Forelimb muscle (tissue), 1 donor: ENCODE data around the gene FAM181A. TPM values are rescaled to one million over a fixed set of nuclear protein-coding genes. Genes with fewer than 3 reads are reported as not detected.

Source experiments
- DNase-seq: peaks from one replicate; pipeline ENCODE4 v3.0.0-alpha.2; 2013; ENCODE audit warnings: low read depth
- polyA plus RNA-seq: library from polyadenylated mRNA; unstranded; fragments of 120-200 nt; gene quantifications from one replicate; pipeline ENCODE4 v1.2.1, GENCODE V29; 2013; ENCODE audit not compliant: insufficient read length

Gene FAM181A
- polyA plus RNA-seq, 1 donor: not detected

- DNase-seq: no peak
Measured at GRCh38 chr14:93903342-93904184, 23.6 kb upstream of the FAM181A start.

- DNase-seq: no peak
Measured at GRCh38 chr14:93905623-93906022, 21.5 kb upstream of the FAM181A start.

DNA sequence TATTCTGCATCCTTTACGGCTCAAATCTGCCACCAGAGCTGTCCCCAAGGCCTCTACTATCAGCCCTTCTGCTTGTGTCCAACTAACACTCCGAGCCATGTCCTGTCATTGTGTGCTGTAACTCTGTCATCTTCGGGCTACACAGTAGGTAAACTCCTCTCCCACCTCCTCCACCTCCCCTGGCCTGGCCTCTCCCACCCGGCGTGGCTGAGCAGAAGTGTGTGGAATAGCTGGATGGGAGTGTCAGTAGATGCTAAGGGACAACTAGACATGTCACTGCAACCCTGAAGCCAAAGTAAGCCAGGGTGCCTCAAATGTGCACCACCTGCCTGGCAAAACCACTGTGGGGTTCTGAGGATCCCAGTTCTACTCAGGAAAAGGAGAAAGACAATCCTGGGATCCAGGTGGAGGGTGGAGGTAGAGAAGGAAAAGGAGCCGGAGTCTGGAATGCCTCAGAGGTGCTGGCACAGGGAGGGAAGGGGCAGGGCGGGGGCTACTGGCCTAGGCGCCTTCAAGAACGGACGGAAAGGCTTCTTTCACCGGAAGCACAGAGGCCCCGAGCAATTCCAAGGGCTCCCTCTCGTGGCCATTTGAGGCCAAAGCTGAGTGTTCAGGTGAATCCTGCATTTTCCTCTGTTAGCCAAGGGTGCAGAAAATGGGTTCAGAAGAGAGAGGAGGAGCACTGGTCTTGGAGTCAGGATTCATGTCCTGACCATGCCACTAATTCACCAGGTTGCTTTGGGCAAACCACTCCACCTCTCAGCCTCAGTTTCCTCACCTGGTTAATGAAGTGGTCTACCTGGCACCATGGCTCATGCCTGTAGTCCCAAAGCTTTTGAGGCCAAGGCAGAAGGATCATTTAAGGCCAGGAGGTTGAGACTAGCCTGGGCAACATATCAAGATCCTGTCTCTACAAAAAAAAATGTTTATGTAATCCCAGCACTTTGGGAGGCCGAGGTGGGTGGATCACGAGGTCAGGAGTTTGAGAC lies 20.5 kb upstream of the FAM181A start:
- DNase-seq: no peak

DNA sequence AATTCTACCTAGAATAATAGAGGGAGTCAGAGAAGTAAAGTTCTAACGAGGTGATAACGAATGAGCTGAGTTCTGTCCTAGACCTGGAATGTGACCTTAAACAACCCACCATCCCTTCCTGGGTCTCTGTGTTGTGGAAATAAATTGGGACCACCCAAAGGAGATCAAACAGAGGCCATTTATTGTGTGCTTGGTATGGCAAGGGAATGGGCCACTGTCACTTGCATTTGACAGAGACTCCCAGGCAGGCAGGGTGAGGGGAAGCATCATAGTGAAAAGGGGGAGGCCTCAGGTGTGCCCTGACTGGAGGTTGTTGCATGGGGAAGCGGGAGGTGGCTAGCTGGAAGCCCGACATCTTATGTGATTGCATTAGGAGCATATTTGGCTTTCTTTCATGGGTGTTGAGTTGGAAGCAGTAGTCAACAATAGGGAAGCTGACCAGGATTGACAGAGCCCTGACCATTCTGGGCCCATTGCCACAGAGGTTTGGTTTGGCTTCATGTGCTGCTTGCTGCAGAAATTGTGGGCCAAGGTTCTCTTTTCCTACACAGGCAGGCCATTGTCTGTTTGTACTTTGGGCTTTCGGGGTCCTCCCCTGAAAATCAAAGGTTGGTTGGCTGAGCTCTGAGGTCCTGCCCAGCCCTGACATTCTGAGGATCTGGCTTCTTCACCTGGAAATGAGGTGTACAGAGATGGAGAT lies 17.6 kb upstream of the FAM181A start:
- no peak for DNase-seq

DNA sequence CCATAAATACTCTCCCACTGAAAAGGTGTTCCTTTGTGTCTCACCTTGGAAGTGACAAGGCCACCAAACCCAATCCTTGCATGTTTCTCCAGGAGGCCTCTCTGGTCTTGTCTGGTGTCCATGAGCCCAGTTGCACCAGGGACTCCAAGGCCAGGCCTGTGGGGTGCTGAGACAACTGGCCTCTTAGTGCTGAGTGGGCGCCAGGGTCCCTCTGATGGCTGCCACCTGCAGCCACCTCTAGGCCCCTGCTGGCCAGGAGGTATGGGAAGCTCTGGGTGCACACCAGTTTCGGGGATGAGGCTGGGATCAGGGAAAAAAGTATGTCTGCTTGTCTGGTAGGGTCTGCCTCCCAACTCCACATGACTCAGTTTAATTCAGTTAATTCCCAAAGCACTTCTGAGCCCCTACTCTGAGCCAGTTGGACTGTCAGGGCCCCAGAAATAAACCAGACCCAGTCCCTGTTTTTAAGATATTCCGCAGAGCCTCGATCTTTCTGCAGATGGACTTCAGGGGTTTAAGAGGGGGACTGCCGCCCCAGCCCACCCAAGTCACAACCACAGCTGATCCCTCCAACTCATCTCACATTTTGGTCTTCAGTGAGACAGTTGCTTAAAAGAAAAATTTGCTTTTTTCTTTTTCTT lies 15.0 kb upstream of the FAM181A start:
- DNase-seq: no peak

DNA sequence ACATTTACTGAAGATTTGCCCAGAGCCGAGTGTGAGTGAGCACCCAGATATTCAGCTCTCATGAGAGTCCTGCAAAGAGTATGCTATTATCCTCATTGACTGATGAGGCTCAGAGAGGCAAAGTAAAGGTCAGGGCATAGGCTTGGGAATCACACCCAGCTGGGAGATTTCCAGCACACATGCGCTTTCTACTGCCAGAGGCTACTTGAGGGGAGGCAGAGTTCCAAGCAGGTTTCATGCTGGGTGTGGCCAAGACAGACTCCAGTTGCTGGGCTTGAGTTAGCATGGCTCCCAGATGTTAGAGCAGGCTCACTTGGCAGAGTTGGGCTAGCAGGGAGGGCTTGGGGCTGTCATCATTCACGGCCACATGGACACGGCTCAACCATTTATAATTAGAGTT lies 14.4 kb upstream of the FAM181A start:
- DNase-seq: no peak

DNA sequence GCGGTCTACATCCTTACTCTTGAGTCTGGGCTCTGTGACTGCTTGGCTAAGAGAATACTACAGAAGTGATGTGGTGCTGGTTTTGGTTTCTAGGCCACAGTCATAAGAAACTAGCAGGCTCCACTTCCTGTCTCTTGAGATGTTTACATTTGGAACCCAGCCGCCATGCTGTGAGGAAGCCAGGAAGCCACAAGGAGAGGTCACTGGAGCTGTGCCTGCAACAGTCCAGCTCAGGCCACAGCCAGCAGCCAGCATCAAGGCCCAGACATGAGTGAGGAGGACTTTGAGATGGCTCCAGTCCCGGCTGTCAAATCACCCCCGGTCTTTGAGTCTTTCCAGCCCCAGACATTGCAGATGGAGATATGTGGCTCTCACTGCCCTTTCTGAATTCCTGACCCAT lies 12.9 kb upstream of the FAM181A start:
- no peak for DNase-seq

DNA sequence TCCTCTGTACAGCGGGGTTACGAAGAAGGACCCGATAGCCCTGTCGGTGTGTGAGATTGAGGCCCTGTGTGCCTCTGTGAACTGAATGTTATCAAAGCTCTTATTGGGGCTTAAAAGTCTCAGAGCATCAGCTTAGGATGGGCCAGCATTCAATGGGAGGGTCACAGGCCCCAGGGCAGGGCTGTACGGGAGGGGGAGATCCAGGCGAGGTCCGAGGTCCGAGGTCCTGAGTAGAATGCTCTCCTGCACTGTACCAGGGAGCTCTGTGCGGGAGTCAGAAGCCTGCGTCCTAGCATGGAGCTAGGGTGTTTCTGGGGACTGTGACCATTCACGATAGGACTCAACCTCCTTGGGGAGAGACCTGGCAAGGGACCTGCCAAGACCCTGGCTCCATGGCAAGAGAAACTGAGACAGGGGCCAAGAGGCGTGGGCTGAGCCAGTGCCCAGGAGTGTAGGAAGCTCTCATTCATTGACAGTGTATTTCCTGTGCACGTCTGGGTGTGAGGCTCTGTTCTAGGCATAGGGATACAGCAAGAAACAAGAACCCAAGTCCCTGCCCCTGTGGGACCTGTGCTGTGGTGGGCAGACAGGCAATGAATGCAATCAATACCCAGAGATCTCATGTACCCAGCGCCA lies 12.0 kb upstream of the FAM181A start:
- DNase-seq: no peak

DNA sequence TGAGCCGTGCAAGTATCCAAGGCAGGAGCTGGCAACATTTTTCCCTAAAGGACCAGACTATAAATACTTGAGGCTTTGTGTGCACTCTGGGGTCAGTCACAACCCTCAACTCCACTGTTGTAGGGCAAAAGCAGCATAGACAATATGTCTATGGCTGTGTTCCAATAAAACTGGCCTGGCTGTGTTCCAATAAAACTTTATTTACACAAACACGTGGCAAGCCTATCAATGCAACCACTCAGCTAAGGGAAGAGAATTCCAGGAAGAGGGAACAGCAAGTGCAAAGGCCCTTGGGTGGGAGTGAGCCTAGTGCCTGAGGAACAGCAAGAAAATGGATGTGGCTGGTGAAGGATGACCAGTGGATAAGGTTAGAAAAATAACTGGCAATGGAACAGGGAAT lies 11.3 kb upstream of the FAM181A start:
- DNase-seq: no peak

DNA sequence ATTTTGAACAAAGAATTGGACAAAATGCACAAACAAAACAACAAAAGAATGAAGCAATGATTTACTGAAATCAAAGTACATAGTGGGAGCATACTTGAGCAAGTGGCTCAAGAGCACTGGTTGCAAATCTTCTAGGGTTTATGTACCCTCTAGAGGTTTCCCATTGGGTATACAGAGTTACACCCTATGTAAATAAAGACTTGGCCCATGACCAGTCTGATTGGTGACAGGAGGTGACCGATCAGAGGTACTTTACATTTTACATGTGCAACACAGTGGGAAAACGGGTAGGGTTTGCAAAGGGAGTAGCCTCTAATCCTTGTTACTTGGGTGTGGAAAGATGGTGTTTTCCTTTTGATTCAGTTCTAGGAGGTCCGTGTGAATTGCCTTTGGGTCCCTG lies 10.6 kb upstream of the FAM181A start:
- no peak for DNase-seq

DNA sequence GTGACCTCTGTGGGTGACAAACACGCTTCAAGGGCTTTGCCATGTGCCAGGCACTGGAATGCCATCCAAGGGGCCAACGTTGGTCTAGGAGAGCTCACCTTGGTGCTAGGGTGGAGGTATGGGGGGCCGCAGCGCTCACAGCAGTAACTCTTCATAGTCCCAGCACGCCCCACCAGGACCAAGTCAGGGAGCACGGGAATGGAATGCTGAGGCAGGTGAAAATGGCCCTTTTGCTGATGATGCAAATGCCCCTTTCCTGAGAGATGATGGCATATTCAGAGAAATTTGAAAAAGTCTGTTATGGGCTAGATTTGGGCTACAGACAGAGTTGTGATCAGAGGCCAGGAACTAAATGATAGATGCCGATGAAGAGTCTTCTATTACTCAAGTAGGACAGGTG lies 10.0 kb upstream of the FAM181A start:
- DNase-seq: no peak

DNA sequence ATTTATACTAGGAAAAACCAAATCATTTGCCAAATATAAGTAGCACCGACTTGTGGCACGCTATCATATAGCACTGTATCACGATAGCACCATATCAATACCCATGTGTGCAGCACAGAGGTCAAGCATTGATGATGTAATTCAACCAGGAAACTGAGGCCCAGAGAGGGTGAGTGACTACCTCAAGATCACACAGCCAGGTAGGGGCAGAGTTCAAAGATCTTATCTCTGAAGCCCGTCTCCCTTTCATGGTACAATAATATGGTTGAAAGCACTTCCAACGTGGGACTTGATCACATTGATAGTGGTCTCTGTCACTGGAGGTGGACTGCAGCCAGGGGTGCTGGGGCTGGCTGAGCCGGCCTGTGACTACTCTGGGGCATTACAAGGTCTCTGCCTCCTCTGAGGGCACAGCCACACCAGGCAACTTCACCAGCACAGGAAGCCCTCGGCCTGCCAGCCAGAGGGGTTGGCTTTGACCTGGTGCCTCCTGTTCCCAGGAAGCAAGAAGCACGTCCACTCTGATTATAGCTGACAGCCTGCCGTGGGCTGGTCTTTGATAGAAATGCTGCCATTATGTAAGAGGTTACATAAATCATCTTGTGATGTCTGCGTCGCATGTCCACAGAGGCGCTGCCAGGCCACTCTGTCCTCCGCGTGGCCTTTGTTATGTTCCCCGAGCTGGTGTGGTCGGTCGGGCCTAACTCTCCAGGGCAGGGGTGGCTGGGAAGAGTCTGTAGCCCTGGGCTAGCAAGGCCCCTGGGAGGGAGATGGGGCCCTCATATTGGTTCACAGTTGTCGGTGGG lies 5.9 kb upstream of the FAM181A start:
- DNase-seq: no peak

GRCh38 chr14:93923626-93924025 lies 3.5 kb upstream of the FAM181A start:
- DNase-seq: no peak

GRCh38 chr14:93924592-93925355 lies 2.4 kb upstream of the FAM181A start:
- DNase-seq: no peak

DNA sequence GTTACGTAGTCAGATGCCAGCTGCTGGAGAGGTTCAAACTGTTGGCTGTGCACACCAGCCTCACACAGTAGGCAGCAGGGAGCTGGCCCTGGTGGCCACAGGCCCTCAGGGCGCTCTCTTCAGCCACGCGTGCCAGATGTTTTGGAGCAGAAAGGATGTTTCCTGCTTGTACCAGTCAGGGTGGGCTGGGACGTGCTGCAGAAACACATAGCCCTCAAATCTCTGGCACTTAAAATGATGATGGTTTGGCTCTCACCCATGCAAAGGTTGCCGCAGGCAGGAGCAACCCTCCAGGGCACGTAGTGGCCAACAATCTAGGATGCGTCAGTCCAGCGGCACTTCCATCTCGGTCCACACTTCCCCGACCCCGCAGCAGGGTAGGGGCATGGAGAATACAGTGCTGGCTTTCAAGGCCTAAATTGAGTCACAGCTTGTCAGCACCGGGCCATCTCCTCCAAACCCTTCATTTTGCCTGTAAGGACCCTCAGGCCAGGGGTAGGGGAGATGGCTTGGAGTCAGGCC lies 1.7 kb upstream of the FAM181A start:
- DNase-seq: no peak

- DNase-seq: no peak
Measured at GRCh38 chr14:93926245-93926872, 785 bp upstream of the FAM181A start.

GRCh38 chr14:93927800-93928145 lies 629 bp downstream of the FAM181A start:
- no peak for DNase-seq

GRCh38 chr14:93928184-93929047 lies 1.3 kb downstream of the FAM181A start:
- no peak for DNase-seq
